OCI-M2 (cell line): Measurements from ENCODE around the gene ESYT2.

Experiments used
- DNase-seq: peaks from one replicate; lab custom pipeline; 2025; ENCODE audit not compliant: unreplicated experiment; lab: John Stamatoyannopoulos, UW

The ESYT2 gene

DNA sequence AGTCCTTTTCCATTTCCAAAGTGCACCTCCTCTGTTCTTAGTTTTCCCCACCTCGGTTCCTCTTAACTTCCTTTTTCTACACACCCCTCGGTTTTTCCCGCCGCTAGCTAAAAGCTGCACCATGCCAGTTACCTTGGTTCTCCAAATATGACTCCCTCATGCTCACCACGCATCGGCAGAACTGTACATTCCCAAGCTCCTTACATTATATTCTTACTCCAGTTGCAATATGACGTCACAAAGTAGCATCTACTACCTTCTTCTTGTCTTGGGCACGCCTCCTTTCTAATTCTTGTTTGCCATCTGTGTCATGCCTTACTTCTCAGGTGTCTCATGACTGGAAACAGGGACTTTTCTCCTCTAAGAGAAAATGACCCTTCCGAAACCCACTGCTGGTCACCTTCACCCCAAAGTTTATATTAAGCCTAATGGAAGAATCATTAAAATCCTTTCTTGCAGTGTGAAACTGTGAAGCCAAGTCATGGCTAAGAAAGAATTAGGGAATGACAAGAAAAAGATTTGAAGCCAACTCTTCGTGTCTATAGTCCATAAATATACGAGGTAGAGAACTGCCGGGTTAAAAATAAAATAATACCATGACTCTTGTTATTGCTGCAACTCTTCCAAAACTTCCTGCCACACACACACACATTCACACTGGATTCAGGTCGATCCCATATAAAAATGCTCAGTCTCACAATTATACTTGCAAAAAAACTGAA, 1.7 kb downstream of the ESYT2 start:
- no peak for DNase-seq

DNA sequence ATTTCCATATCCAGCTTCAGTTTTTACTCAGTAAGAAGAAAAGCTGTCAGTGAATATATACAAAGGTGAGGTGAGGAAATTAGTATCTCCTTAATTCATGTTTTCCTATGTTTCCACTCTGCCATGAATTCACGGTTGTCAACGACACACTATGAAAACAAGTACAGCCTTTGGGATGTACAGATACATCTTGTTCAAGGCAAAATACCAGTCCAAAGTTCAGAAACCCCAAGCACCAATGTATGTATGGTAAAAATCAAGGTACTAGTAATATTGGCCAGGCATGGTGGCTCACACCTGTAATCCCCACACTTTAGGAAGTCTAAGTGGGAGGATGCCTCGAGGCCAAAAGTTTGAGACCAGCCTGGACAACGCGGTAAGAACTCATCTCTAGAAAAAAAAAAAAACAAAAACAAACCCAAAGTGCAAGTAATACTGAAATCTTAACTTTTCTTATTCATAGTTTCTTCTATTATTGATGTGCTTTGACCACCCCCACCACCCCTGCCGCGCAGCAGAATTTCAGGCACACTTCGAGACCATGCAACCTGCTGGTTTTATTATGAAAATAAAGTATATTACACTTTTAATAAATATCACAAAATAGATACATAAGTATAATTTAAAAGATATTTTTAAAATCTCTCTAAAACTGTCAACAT, 3.5 kb downstream of the ESYT2 start:
- DNase-seq, result no peak

DNA sequence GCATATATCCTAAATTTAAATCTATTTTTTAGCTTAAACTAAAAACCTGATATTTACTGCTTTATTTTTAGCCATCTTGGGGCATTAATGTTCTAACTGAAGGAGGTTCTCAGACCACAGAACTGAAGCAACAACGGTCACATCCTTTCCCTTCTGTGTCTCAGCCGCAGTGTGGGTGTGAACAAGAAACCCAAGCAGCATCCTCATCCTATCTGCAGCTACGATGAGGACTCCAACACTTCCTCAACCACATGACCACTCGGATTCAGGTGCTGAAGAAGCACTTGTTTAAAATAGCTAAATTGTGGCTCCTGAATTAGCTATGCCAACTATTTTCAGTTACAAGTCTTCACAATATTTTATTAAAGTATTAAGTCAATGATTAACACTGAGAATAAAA, 5.3 kb downstream of the ESYT2 start:
- DNase-seq, result no peak

DNA sequence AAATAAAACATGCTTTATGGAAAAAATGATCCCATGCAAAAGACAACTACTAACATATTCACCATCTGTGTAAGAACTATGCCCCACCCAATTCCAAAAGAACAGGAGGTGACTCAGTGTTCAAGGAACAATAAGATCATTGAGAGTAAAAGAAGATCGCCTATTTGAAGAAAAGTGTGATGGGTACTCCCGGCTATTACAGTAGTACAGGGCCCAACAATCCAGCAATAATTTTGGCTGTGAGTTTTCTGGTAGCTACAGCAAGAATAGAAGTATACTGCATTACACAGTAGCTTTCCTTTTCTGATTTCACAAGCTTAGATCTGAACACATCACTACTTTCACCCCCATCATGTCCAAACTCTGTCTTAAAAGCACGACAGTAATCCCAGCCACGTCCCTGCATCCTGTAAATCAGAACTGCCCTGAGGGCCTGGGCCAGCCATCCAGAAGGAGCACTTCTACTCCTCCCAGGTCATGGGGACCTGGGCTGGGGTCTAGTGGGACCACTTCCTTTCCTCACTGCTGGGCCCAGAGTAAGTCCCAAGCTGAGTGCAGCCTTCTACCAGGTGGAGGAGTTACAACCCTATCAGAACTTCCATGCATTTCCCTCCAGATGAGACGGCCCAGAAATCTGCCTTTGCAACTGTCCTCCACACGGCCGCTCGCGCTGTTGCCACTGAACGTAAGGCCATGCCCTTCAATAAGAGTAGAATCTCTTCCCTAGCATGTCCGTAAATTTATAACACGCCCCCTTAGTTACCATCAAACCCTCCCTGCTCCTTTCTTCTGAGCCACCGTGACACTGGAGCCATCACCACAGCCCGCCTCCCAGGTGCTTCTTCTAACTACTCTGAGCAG, 7.9 kb downstream of the ESYT2 start:
- DNase-seq, result no peak

DNA sequence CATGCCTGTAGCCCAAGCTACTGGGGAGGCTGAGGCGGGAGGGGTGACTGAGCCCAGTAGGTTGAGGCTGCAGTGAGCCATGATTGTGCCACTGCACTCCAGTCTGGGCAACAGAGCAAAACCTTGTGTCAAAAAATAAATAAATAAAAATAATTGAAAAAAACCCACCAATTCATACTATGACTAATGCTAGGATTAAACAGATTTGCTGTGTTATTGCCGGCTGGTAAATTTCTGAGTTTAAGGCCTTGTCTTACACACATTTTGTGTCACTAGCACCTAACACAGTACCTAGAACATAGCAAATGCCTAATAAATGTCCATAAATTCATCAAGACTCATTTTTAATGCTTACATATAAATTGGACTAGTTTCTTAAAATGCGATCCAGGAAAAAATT, 8.7 kb downstream of the ESYT2 start:
- DNase-seq, result no peak

DNA sequence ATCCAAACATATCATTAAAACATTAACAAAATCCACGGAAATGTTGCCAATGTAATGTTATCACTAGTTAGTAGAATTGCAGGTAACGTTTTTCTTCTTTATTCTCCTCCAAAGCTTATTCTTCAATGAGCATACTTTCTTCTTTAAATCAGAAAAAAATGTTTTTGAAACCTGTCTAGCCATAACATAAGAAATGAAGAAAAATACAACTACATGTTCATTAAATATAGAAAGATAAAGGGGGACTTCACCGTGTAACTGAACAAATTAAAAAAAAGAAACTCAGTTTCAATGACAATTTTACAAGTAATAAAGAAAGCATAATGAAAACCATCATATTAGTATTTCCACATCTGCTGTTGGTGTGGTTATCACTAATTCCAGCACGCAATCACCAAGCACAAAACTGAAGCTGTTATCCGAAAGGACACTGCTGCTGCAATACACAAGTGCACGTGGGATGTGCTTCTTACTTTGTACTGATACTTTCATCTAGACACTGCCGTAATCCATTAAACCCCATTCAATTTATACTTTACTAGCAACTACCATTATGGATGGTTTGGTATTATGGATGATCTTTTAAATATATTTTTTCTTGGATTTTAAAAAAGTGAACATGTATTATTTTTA, 9.6 kb downstream of the ESYT2 start:
- no peak for DNase-seq

DNA sequence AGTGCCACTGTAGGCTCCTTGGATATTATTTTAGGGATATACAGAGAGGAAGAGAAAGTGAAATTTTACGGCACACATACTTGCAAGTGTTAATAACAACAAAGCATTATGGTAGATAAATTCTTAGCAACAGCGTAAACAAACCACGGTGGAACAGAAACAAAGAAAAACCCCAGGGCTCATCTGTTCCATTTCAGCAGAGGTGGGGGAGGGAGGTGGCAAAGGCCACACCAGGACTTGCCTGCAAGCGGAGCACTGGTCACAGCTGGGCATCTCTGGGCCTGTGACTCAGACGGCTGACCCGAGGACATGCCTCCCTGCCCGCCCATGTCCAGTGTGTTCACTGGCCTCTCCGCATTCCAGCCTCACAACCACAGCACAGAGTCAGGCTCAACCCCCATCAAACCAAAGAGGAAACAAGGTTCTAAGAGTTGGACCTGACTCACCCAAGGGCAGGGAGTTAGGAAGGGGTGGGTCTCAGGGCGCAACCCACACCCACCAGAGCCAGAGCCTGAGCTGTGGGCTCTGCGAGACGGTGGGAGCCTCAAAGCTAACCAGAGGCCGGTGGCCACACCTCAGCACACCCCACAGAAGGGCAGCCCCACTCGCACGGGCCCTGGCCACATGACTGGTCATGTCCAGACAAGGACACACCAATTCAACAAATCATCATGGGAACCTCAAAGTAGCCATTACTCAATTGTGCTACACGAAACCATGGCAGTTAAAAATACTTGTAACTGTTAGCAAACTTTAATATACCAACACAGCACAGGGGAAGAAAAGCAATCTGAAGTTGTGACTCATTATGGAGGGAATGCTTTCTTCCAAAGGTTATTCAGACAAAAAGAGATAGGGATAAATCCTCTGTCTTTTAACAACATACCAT, 10.7 kb downstream of the ESYT2 start:
- no peak for DNase-seq

DNA sequence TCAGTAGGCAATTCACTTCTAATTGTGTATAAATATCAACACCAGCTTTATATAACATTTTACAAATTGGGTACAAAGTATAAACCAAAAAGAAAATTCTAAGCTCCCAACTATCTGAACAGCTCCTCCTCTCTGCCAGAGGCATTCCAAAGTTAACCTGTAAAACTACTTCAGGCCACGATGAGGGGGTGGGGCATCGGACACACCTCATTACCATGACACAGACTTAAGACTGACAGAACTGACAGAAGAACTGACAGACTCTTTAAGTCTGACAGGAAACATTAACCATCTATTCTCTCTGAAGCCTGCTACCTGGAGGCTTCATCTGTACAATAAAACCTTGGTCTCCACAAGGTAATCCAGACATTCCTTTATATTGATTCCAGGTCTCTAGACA, 12.3 kb downstream of the ESYT2 start:
- DNase-seq, result no peak

DNA sequence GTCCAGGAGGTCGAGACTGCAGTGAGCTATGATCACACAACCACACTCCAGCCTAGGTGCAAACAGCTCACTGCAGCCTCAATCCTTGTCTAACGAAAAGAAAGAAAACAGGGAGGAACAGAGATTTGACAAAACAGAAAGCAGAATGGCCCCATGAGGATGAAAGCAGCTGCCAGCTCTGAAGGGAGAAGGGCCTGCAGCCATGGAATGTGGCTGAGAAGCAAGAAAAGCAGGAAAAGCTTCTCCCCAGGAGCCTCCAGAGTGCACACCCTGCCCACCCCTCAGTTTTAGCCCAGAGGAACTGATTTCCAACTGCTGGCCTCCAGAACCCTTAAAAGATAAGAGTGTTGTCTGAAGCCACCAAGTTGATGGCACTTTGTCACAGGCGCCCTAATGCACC, 13.0 kb downstream of the ESYT2 start:
- DNase-seq, result no peak

DNA sequence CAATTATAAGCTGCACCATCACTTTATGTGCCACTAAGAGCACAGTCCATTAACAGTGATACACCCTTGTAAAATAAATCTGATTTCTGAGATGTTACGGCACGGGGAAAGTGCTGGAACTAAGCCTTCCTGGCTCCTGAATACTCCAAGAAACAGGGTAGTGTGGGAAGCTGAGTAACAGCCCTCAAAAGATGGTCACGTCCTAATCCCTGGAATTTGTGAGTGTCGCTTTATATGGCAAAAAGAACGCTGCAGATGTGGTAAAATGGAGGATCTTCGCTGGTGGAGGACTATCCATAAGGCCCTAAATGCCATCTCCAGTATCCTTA, 13.5 kb downstream of the ESYT2 start:
- DNase-seq, result no peak

DNA sequence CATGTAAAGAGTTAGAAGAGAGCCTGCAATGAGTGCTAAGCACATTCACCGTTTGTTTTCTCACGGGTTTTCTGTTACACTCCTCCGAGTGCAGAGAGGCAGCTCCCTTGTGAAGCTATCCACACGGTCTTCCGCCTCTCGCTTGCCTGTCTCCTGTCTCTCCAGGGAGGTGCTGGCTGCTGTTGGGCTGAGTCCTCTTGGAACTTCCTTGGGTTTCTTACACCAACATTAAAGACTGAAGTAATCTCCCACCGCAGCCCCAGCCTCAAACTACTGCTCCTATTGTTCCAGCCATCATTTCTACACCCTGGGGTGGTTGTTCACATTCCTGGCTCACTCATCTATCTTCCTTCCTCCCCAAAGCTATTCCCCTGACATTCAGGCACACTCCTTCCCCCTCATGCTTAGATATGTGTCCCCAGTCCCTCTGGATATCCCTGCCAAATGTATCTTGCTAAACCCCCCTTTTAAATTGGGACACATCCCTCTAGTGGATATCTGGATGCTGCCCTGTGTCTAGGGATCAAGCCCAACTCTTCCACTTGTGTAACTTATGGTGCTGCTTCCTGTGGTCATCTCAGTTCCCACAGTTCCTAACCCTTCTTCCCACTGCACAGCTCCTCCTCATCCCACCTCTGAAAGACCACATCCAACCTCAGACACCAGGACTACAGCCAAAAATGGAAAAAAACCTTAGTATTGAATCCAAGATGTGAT, 14.1 kb downstream of the ESYT2 start:
- no peak for DNase-seq

DNA sequence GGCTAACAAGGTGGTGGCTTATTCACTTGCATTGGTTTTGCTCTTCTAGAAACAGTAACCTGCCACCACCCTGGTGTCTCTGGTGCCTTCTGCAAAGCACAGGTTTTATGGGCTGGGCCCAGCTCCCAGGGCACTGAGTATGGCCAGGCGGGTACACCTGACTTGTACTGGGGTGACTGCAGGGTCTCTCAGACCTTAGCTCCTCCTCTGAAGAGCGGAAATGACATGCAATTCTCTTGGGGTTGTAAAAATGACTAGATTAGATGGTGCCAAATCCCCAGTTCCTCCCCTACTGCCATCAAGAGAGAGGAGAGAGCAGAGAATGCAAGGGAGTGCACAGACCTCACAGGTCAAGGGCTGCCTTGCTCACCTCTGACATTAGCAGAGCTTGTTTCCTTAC, 14.7 kb downstream of the ESYT2 start:
- DNase-seq, result no peak

DNA sequence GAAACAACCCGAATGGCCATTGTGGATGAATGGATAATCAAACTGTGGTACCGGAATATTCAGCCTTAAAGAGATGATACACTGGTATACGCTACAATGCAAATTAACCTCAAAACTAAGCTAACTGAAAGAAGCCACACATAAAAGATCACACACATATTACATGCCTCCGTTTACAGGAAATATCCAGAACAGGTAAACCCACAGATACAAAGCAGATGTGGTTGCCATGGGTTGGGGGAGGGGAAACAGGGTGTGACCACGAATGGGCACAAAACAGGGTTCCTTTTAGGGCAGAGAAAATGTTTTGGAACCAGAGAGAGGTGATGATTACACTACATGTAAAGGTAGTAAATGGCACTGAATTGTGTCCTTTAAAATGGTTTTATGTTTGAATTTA, 16.6 kb downstream of the ESYT2 start:
- DNase-seq, result no peak

DNA sequence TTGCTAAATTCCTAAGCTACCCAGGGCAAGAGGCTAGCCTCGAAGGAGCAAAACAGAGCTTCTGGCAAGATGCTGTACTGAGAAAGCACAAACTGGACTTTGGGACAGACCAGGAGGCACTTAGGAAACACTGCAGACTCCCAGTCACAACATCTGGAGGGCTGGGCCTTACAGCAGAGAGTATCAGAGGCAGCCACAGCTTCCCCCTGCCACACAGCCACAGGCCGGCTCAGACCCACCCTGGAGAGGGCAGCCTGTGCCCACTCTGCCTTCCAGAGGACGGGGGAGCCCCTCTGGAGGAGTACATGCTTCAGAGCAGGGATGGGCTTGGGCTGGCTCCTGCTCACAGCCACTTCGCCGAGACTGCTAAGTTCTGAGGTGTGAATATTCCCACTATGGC, 17.4 kb downstream of the ESYT2 start:
- DNase-seq, result no peak

DNA sequence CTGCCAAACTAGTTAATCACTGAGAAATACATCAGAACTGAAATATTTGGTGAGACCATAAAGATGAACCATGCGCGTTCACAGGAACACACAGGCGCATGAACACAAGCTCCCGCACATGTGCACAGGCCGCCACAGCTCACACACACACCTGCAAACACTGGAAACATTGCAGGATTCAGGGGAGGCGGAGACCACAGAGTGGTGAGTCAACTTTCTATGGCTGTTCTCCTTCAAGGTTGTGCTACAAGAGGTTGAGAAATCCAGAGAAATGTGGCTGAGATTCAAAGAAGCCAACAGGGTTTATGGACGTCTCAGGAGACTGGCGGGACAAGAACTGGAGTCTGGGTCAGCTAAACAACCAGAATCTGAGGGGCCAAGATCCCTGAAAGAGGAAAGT, 17.8 kb downstream of the ESYT2 start:
- DNase-seq, result no peak

DNA sequence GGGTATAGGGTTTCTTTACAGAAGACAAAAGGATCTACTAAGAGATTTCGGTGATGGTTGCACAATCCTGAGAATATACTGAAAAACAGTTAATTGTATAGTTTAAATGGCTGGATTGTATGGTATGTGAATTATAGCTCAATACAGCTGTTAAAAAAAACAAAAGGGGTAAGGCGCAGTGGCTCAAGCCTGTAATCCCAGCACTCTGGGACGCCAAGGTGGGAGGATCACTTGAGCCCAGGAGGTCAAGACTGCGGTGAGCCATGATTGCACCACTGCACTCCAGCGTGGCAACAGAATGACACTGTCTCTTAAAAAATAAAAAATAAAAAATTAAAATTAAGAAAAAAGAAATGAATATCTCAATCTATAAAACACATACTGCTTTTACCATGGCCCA, 18.5 kb downstream of the ESYT2 start:
- DNase-seq, result no peak

DNA sequence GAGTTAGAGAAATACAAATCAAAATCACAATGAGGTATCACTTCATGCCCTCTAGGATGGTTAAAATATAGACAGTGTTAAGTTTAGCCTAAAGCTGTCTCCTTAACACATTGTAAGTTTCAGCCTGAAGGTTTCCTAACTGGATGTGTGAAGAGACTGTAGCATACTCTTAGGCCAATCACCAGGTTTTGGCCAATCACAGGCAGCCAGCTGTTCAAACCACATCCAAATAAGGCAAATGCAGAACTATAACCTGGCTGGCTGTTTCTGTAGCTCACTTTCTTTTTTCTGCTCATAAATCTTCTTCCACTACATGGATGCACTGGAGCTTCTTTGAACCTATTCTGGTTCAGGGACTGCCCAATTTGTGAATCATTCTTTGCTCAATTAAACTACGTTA, 19.7 kb downstream of the ESYT2 start:
- DNase-seq, result no peak

DNA sequence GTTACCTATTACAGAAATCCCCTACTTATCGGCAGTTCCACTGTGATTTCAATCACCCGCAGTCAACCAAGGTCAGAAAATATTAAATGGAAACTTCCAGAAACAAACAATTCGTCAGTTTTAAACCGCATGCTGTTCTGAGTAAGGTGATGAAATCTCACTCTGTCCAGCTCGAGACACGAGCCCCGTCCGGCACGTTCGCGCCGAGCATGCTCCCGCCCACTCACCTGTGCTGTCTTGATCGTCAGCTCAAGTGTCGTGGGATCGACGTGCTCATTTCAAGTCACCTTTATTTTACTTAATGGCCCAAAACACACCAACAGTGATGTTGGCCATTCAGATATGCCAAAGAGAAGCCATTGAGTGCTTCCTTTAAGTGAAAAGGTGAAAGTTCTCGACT, 21.2 kb downstream of the ESYT2 start:
- DNase-seq, result no peak

DNA sequence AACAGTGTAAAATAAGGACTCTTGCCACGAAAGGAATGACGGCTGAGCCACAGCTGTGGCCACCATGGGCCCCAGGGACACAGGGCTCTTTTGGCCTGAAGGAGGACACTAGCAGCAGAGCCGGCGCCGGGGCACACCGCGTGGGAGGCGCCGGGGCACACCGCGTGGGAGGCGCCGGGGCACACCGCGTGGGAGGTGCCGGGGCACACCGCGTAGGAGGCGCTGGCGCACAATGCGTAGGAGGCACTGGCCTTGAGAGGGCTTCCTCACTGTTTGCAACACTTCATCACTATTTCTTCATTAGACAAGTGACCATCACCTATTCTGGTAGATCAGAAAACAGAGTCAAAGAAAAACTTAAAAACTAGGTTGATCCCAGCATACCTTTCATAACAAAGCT, 23.4 kb downstream of the ESYT2 start:
- no peak for DNase-seq

DNA sequence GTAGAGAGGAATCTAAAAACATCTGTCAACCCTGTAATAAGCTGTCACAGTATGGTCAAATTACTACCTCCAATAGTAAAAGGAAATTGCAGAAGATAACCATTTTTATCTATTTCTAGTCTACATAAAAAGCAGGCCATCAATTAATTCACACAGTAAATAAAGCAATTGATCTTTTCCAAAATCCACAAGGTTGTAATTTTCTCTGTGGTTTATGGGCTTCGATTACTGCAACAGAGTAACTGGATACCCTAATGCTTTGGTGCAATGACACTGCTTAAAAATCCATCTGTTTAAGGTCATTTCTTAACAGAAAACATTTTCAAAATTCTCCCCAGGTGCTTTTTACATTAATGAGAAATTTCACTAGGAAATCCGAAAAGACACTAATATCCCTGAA, 23.9 kb downstream of the ESYT2 start:
- DNase-seq, result no peak
